Left ventricle myocardium superior (tissue), 1 donor: ENCODE results near the gene CDADC1. TPM values are rescaled to one million over a fixed set of nuclear protein-coding genes. Genes with fewer than 3 reads are reported as not detected.

Source experiments
- ATAC-seq: fragments of 200-7000 bp; cut with Tn5 transposase; one replicate; pipeline ENCODE4 v1.9.1; 2020; ENCODE audit warnings: mild to moderate bottlenecking, moderate library complexity
- DNase-seq: peaks from one replicate; pipeline ENCODE4 v3.0.0-alpha.2; 2020
- intact Hi-C: fragments of 100-400 bp; cut with micrococcal nuclease; formaldehyde crosslinking; loops from one replicate; pipeline ENCODE4 v1.11.0; 2022
- total RNA-seq: library from RNA; stranded (reverse); fragmentation: NEBNext Ultra II Directional; extraction: Animal tissue kit (Norgen Biotek cat#: 25700); gene quantifications from one replicate; pipeline ENCODE4 v1.2.1, GENCODE V29; 2021
- donor health status: DM: no; HTN: yes; CAD: no; lungs with severe emphysema.

Gene CDADC1
- total RNA-seq, 1 donor from 2014 or later, result 10.4 TPM

GRCh38 chr13:49234741-49235140 is 13.0 kb upstream of the CDADC1 start:
- ATAC-seq, result no peak
- intact Hi-C loops, result no loop called here

GRCh38 chr13:49235856-49236431 is 11.8 kb upstream of the CDADC1 start:
- DNase-seq (no peak), ATAC-seq (no peak)
- intact Hi-C loops, result no loop called here

More at GRCh38 chr13:49234741-49235140, 13.0 kb upstream of the CDADC1 start:
- no peak for DNase-seq

GRCh38 chr13:49238621-49239020 is 9.1 kb upstream of the CDADC1 start:
- no peak for ATAC-seq

GRCh38 chr13:49240017-49240416 is 7.7 kb upstream of the CDADC1 start:
- no peak for DNase-seq
- intact Hi-C loops, result loop anchor here (10.0 kb wide), 1 partner anchor 145 kb away; no protein-coding TSS in a partner anchor
- no peak for ATAC-seq

More at GRCh38 chr13:49238621-49239020, 9.1 kb upstream of the CDADC1 start:
- intact Hi-C loops, result no loop called here
- DNase-seq, result no peak

GRCh38 chr13:49241296-49241695 is 6.4 kb upstream of the CDADC1 start:
- no peak for DNase-seq
- no peak for ATAC-seq
- intact Hi-C loops, result loop anchor here (10.0 kb wide), 1 partner anchor 146 kb away; no protein-coding TSS in a partner anchor

- intact Hi-C loops, result loop anchor here (10.0 kb wide), 1 partner anchor 150 kb away; no protein-coding TSS in a partner anchor
- ATAC-seq, result no peak
- DNase-seq, result no peak
These were observed 2.6 kb upstream of the CDADC1 start for GRCh38 chr13:49245101-49245500.

- DNase-seq, result no peak
- intact Hi-C loops, result loop anchor here (10.0 kb wide), 1 partner anchor 152 kb away; no protein-coding TSS in a partner anchor
- ATAC-seq, result peak; percentile 79
These were observed 679 bp upstream of the CDADC1 start for GRCh38 chr13:49246850-49247642.

GRCh38 chr13:49248622-49249002 is 887 bp downstream of the CDADC1 start:
- DNase-seq, result no peak
- ATAC-seq, result peak; percentile 7
- intact Hi-C loops, result loop anchor here (10.0 kb wide), 1 partner anchor 154 kb away; no protein-coding TSS in a partner anchor

- intact Hi-C loops, result no loop called here
- no peak for DNase-seq
- ATAC-seq, result no peak
These were observed 3.6 kb downstream of the CDADC1 start for GRCh38 chr13:49251326-49251725.

GRCh38 chr13:49253310-49253709 is 5.6 kb downstream of the CDADC1 start:
- ATAC-seq (no peak), DNase-seq (no peak)
- intact Hi-C loops, result no loop called here

GRCh38 chr13:49254007-49254406 is 6.3 kb downstream of the CDADC1 start:
- no peak for ATAC-seq
- intact Hi-C loops, result no loop called here
- no peak for DNase-seq

- ATAC-seq (no peak), DNase-seq (no peak)
- intact Hi-C loops, result no loop called here
These were observed 9.1 kb downstream of the CDADC1 start for GRCh38 chr13:49256841-49257240.

- no peak for DNase-seq
- intact Hi-C loops, result no loop called here
- no peak for ATAC-seq
These were observed 10.5 kb downstream of the CDADC1 start for GRCh38 chr13:49258089-49258796.

- intact Hi-C loops, result no loop called here
- ATAC-seq (no peak), DNase-seq (no peak)
These were observed 11.9 kb downstream of the CDADC1 start for GRCh38 chr13:49259586-49259985.

GRCh38 chr13:49262634-49263033 is 14.9 kb downstream of the CDADC1 start:
- DNase-seq (no peak), ATAC-seq (no peak)
- intact Hi-C loops, result no loop called here

GRCh38 chr13:49265822-49266221 is 18.1 kb downstream of the CDADC1 start:
- DNase-seq (no peak), ATAC-seq (no peak)
- intact Hi-C loops, result no loop called here

GRCh38 chr13:49271264-49271663 is 23.5 kb downstream of the CDADC1 start:
- intact Hi-C loops, result no loop called here
- DNase-seq, result no peak
- no peak for ATAC-seq

GRCh38 chr13:49272296-49272695 is 24.6 kb downstream of the CDADC1 start:
- peak; percentile 24 for ATAC-seq
- intact Hi-C loops, result no loop called here
- no peak for DNase-seq

- intact Hi-C loops, result no loop called here
- DNase-seq, result no peak
- ATAC-seq, result no peak
These were observed 30.5 kb downstream of the CDADC1 start for GRCh38 chr13:49278211-49278610.

GRCh38 chr13:49279112-49279511 is 31.4 kb downstream of the CDADC1 start:
- intact Hi-C loops, result no loop called here
- no peak for DNase-seq
- ATAC-seq, result no peak
